ENCODE results near the gene BCAR3. TPM values are rescaled to one million over a fixed set of nuclear protein-coding genes. Genes with fewer than 3 reads are reported as not detected.
A peak's percentile ranks its signal among the peaks of the same experiment; 100 is the strongest.

BCAR3 gene
- total RNA-seq, 1 experiment from 2014 or later: 33.9 TPM

- POLR2A ChIA-PET: no interaction called here
- no peaks in the 10 kb centered on the region for H3K9me3 ChIP-seq (ENCODE audit: control insufficient read depth, insufficient read depth, low read depth, low read length)
- H3K4me3 ChIP-seq (ENCODE audit: low read depth in 2 of 2, low read length in 2 of 2): no peak overlapping the region
- H3K27ac ChIP-seq (ENCODE audit: low read length): peak overlapping the region; percentile 46; the same call in 1 of the 2 replicates
- CTCF ChIA-PET: no interaction called here
- no TSS peak for BruUV-seq (replicated peaks)
- no peaks in the 10 kb centered on the region for H3K27me3 ChIP-seq (ENCODE audit: control insufficient read depth, insufficient read depth, low read length)
- intact Hi-C loops (cut with micrococcal nuclease; ENCODE audit: unreplicated experiment): no loop called here
- TF ChIP-seq TCF7L2 (IDR thresholded peaks at IDR 0.05; ENCODE audit: low read depth, low read length) (0 out of 2 replicates have a peak, but pooled peaks have one; percentile 36), POLR2AphosphoS5 (IDR thresholded peaks at IDR 0.05; ENCODE audit: low read depth, low read length) (peak; percentile 21; the same call in 1 of the 2 replicates), REST (IDR thresholded peaks at IDR 0.05; ENCODE audit: insufficient read depth in 1 of 2, low read depth in 2 of 2, low read length in 1 of 2) (no peak)
- H3K4me1 ChIP-seq (ENCODE audit: control insufficient read depth, insufficient read depth, low read length): peaks cover 73% of the 10 kb centered on the region
- DNase-seq (ENCODE audit: low read depth, low spot score): no peak
- in situ Hi-C loops (cut with HindIII; ENCODE audit: low pct_unique_long_range_greater_than_20kb, low sequenced_read_pairs): no loop called here
- peak; percentile 49 for ATAC-seq
- peaks cover 2% of the 10 kb centered on the region; the same call in 1 of the 2 replicates for H3K36me3 ChIP-seq (ENCODE audit: control insufficient read depth, insufficient read depth, low read length)
Measured at GRCh38 chr1:93672069-93672468, 9.6 kb downstream of the BCAR3 start.

- POLR2A ChIA-PET: interaction anchor here (0.6 kb wide), 1 partner anchor 127 kb away, joined by 3 read pairs; no protein-coding TSS in a partner anchor
- CTCF ChIA-PET: no interaction called here
- no peak for ATAC-seq
- no TSS peak for BruUV-seq (replicated peaks)
- no peak for TF ChIP-seq SIN3A (IDR thresholded peaks at IDR 0.05; ENCODE audit: borderline replicate concordance, insufficient read depth, low read depth, low read length)
- TF ChIP-seq POLR2AphosphoS5 (IDR thresholded peaks at IDR 0.05; ENCODE audit: low read depth, low read length): no peak
- no peak for TF ChIP-seq REST (IDR thresholded peaks at IDR 0.05; ENCODE audit: insufficient read depth in 1 of 2, low read depth in 2 of 2, low read length in 1 of 2)
- TF ChIP-seq TCF7L2 (IDR thresholded peaks at IDR 0.05; ENCODE audit: low read depth, low read length): no peak
- TF ChIP-seq CTCF (IDR thresholded peaks at IDR 0.05): no peak
- Histone ChIP-seq H3K27ac (ENCODE audit: low read length) (peak overlapping the region; percentile 40; the same call in 1 of the 2 replicates), H3K9me3 (ENCODE audit: control insufficient read depth, insufficient read depth, low read depth, low read length) (no peaks in the 10 kb centered on the region), H3K4me3 (ENCODE audit: low read depth in 2 of 2, low read length in 2 of 2) (no peak overlapping the region), H3K36me3 (ENCODE audit: control insufficient read depth, insufficient read depth, low read length) (peaks cover 2% of the 10 kb centered on the region; the same call in 1 of the 2 replicates), H3K27me3 (ENCODE audit: control insufficient read depth, insufficient read depth, low read length) (no peaks in the 10 kb centered on the region), H3K4me1 (ENCODE audit: control insufficient read depth, insufficient read depth, low read length) (peaks cover 81% of the 10 kb centered on the region)
- intact Hi-C loops (cut with micrococcal nuclease; ENCODE audit: unreplicated experiment): no loop called here
- in situ Hi-C loops (cut with HindIII; ENCODE audit: low pct_unique_long_range_greater_than_20kb, low sequenced_read_pairs): no loop called here
- no peak for DNase-seq (ENCODE audit: low read depth, low spot score)
Measured at GRCh38 chr1:93671099-93671621, 10.5 kb downstream of the BCAR3 start.

Data from Panc1 (cell line).